Neural cell (in vitro differentiated cells): ENCODE data around the gene AKAP8L. TPM values are rescaled to one million over a fixed set of nuclear protein-coding genes. Genes with fewer than 3 reads are reported as not detected.

ENCODE experiments used
- H2AFZ ChIP-seq: fragments of 200-600, 300-800 bp; sonication (generic), shearing (Covaris generic); 2 replicates; pipeline ENCODE4 v1.6.0; 2014; ENCODE audit warnings: low read depth, mild to moderate bottlenecking, antibody characterized with exemption, low read length, moderate library complexity
- H3F3A ChIP-seq: fragments of 200-600 bp; shearing (Covaris generic); 2 replicates; pipeline ENCODE4 v1.6.1; 2016; ENCODE audit warnings: mild to moderate bottlenecking, moderate library complexity, mixed read lengths, antibody characterized with exemption, low read length; ENCODE audit not compliant: insufficient read depth, poor library complexity, severe bottlenecking
- H3K27ac ChIP-seq: fragments of 200-600, 300-800 bp; sonication (generic), shearing (Covaris generic); 2 replicates; pipeline ENCODE4 v1.5.1; 2014; ENCODE audit warnings: mild to moderate bottlenecking, low read length, moderate library complexity
- H3K27me3 ChIP-seq: fragments of 300-800, 200-600 bp; sonication (generic), shearing (Covaris generic); 2 replicates; pipeline ENCODE4 v1.6.0; 2014; ENCODE audit warnings: mild to moderate bottlenecking, low read depth, low read length, moderate library complexity; ENCODE audit not compliant: insufficient read depth
- H3K36me3 ChIP-seq: fragments of 300-800, 200-600 bp; sonication (generic), shearing (Covaris generic); 2 replicates; pipeline ENCODE4 v1.5.1; 2014; ENCODE audit warnings: mild to moderate bottlenecking, antibody characterized with exemption, low read length, moderate library complexity; ENCODE audit not compliant: insufficient read depth
- H3K4me2 ChIP-seq: fragments of 300-800, 200-600 bp; sonication (generic), shearing (Covaris generic); 2 replicates; pipeline ENCODE4 v1.6.0; 2014; ENCODE audit warnings: mild to moderate bottlenecking, low read length
- H3K4me3 ChIP-seq: fragments of 300-800, 200-600 bp; sonication (generic), shearing (Covaris generic); 2 replicates; pipeline ENCODE4 v1.5.1; 2014; ENCODE audit warnings: mild to moderate bottlenecking, low read length, moderate library complexity
- H3K79me2 ChIP-seq: fragments of 200-600 bp; shearing (Covaris generic); replicated peaks from 2 replicates; pipeline ENCODE4 v1.6.0; 2014; ENCODE audit warnings: mild to moderate bottlenecking, low read length, moderate library complexity; ENCODE audit not compliant: insufficient read depth
- H3K9ac ChIP-seq: fragments of 300-800, 200-600 bp; sonication (generic), shearing (Covaris generic); 2 replicates; pipeline ENCODE4 v1.6.1; 2016; ENCODE audit warnings: mild to moderate bottlenecking, low read length, mixed read lengths
- H3K9me2 ChIP-seq: fragments of 200-600 bp; shearing (Covaris generic); 2 replicates; pipeline ENCODE4 v1.6.1; 2016; ENCODE audit warnings: mild to moderate bottlenecking, low read length, mixed read lengths; ENCODE audit not compliant: insufficient read depth
- H3K9me3 ChIP-seq: fragments of 200-600, 300-800 bp; sonication (generic), shearing (Covaris generic); 2 replicates; pipeline ENCODE4 v1.6.1; 2016; ENCODE audit warnings: mild to moderate bottlenecking, mixed run types, low read length, moderate library complexity, mixed read lengths
- H4K20me1 ChIP-seq: fragments of 200-600 bp; shearing (Covaris generic); 2 replicates; pipeline ENCODE4 v1.6.1; 2016; ENCODE audit warnings: mild to moderate bottlenecking, mixed run types; ENCODE audit not compliant: insufficient read depth
- EP300 ChIP-seq: fragments of 450-650 bp; conservative IDR thresholded peaks from 2 replicates; pipeline ENCODE4 v1.6.1; 2014; ENCODE audit warnings: antibody characterized with exemption, mild to moderate bottlenecking, moderate library complexity; ENCODE audit not compliant: poor library complexity, severe bottlenecking
- EZH2 ChIP-seq: fragments of 200-600, 300-800 bp; shearing (Covaris generic), sonication (generic); IDR thresholded peaks from 2 replicates; pipeline ENCODE4 v1.6.1; 2014; ENCODE audit warnings: antibody characterized with exemption, low read length, borderline replicate concordance, mild to moderate bottlenecking; ENCODE audit not compliant: insufficient read depth, poor library complexity, severe bottlenecking
- MXI1 ChIP-seq: fragments of 450-650 bp; conservative IDR thresholded peaks from 2 replicates; pipeline ENCODE4 v1.6.1; 2014; ENCODE audit warnings: antibody characterized with exemption, mild to moderate bottlenecking; ENCODE audit not compliant: poor library complexity, severe bottlenecking
- POLR2AphosphoS5 ChIP-seq: IDR thresholded peaks from 2 replicates; pipeline ENCODE4 v1.6.1; 2012
- RAD21 ChIP-seq: fragments of 450-650 bp; conservative IDR thresholded peaks from 2 replicates; pipeline ENCODE4 v1.6.1; 2014; ENCODE audit warnings: antibody characterized with exemption, mild to moderate bottlenecking, moderate library complexity
- SMC3 ChIP-seq: fragments of 450-650 bp; conservative IDR thresholded peaks from 2 replicates; pipeline ENCODE4 v1.6.1; 2014; ENCODE audit warnings: antibody characterized with exemption, mild to moderate bottlenecking, moderate library complexity; ENCODE audit not compliant: poor library complexity
- TAF1 ChIP-seq: IDR thresholded peaks from 2 replicates; pipeline ENCODE4 v1.6.1; 2012; ENCODE audit warnings: low read depth
- polyA plus RNA-seq: library from polyadenylated mRNA; depleted of rRNA; stranded (reverse); fragments of >200 nt; gene quantifications from 2 replicates; pipeline ENCODE4 v1.2.3, GENCODE V29; 2014
- TF ChIP-seq, protein P1 (sequence below): fragments of 450-650 bp; IDR thresholded peaks from 2 replicates; pipeline ENCODE4 v1.5.1; 2014; ENCODE audit warnings: antibody characterized with exemption, mild to moderate bottlenecking, moderate library complexity; ENCODE audit not compliant: poor library complexity, severe bottlenecking
- TF ChIP-seq, protein P2 (sequence below): IDR thresholded peaks from 2 replicates; pipeline ENCODE4 v1.6.1; 2012; ENCODE audit warnings: borderline replicate concordance

AKAP8L gene
- polyA plus RNA-seq, 1 donor from 2014 or later = 281 TPM

DNA sequence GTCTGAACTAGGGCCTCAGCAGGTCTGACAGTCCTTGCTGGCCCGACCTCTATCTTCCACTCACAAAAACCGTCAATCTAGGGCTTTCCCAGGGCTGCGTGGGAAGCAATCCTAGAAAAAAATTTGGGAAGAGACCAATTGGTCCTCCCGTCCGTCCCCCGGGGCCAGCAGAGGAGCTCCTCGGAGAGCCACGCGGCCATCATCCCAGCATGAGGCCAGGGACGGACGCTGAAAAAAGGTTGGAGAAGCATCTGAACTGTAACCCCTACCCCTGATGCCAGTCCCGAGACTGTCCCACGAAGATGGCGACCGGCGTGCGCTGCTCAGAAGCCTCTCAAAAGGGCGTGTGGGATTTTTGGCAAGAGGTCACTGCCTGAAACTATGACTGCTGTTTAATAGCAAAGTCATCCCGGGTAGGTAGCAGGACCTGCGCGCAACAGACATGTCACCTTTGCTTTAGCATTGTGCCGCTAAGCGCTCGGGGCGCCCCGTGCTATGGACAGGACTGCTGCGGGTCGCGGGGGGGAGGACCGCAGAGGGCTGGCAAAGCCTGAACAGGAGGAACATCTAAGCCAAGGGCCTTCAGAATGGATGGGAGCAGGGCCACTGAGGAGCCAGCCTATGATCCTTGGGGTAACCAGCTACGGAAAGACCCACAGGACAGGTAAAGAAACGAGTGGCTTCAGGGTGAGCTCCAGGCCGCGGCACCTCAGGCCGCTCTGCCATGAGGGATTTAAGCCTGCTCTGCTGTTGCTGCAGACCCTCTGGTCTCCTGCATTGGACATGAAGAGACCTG lies 49.8 kb downstream of the AKAP8L start:
- TF ChIP-seq EZH2 = no peak
- TF ChIP-seq, protein P1, sequence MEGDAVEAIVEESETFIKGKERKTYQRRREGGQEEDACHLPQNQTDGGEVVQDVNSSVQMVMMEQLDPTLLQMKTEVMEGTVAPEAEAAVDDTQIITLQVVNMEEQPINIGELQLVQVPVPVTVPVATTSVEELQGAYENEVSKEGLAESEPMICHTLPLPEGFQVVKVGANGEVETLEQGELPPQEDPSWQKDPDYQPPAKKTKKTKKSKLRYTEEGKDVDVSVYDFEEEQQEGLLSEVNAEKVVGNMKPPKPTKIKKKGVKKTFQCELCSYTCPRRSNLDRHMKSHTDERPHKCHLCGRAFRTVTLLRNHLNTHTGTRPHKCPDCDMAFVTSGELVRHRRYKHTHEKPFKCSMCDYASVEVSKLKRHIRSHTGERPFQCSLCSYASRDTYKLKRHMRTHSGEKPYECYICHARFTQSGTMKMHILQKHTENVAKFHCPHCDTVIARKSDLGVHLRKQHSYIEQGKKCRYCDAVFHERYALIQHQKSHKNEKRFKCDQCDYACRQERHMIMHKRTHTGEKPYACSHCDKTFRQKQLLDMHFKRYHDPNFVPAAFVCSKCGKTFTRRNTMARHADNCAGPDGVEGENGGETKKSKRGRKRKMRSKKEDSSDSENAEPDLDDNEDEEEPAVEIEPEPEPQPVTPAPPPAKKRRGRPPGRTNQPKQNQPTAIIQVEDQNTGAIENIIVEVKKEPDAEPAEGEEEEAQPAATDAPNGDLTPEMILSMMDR = no peak
- TF ChIP-seq MXI1 = no peak
- no peak for TF ChIP-seq RAD21
- no peak for TF ChIP-seq EP300
- TF ChIP-seq SMC3 = no peak
- TF ChIP-seq POLR2AphosphoS5 = no peak
- TF ChIP-seq, protein P2, sequence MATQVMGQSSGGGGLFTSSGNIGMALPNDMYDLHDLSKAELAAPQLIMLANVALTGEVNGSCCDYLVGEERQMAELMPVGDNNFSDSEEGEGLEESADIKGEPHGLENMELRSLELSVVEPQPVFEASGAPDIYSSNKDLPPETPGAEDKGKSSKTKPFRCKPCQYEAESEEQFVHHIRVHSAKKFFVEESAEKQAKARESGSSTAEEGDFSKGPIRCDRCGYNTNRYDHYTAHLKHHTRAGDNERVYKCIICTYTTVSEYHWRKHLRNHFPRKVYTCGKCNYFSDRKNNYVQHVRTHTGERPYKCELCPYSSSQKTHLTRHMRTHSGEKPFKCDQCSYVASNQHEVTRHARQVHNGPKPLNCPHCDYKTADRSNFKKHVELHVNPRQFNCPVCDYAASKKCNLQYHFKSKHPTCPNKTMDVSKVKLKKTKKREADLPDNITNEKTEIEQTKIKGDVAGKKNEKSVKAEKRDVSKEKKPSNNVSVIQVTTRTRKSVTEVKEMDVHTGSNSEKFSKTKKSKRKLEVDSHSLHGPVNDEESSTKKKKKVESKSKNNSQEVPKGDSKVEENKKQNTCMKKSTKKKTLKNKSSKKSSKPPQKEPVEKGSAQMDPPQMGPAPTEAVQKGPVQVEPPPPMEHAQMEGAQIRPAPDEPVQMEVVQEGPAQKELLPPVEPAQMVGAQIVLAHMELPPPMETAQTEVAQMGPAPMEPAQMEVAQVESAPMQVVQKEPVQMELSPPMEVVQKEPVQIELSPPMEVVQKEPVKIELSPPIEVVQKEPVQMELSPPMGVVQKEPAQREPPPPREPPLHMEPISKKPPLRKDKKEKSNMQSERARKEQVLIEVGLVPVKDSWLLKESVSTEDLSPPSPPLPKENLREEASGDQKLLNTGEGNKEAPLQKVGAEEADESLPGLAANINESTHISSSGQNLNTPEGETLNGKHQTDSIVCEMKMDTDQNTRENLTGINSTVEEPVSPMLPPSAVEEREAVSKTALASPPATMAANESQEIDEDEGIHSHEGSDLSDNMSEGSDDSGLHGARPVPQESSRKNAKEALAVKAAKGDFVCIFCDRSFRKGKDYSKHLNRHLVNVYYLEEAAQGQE = no peak
- TF ChIP-seq TAF1 = no peak
- H3K9ac ChIP-seq = no peak overlapping the region

DNA sequence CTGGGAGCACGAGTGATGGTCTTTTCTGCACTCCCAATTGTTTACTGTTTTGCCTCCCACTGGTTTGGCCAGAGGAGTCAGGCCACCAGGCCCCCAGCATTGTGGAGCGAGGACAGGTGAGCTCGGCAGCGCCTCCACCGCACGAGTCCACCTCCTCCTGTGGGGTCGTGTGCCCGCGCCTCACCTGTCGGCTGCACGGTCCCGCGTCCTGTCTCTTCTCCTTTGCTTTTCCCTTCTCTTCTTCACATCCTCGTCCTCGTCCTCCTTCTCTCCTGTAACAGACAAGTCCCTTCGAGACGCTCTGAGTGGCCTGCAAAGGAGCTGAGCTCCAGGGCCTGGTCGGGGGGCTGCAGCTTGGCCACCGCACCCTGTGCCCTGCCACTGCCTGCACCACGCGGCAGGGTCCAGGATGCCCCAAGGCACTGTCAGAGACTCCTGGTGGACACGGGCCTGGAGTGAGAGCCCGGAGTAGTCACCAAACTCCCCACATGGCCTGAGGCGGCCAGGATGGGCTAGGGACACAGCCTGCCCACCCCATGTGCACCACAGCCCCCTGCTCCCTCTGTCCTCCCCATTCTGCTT lies 50.6 kb downstream of the AKAP8L start:
- TF ChIP-seq, protein P2 = no peak
- no peak for TF ChIP-seq MXI1
- no peak for TF ChIP-seq TAF1
- no peak for TF ChIP-seq EP300
- TF ChIP-seq EZH2 = no peak
- TF ChIP-seq SMC3 = no peak
- TF ChIP-seq, protein P1 = no peak
- Histone ChIP-seq H3K36me3 (peaks cover 13% of the 10 kb centered on the region), H3F3A (no peaks in the 10 kb centered on the region), H3K9me3 (no peaks in the 10 kb centered on the region), H3K4me3 (no peak overlapping the region), H3K9me2 (no peaks in the 10 kb centered on the region), H3K79me2 (no peaks in the 10 kb centered on the region), H3K27ac (no peak overlapping the region), H2AFZ (no peak overlapping the region), H3K9ac (no peak overlapping the region), H4K20me1 (no peaks in the 10 kb centered on the region), H3K4me2 (no peak overlapping the region), H3K27me3 (no peaks in the 10 kb centered on the region)

More for the DNA sequence above, 49.8 kb downstream of the AKAP8L start:
- H3K9me2 ChIP-seq = no peaks in the 10 kb centered on the region
- H3K4me3 ChIP-seq = no peak overlapping the region
- no peak overlapping the region for H2AFZ ChIP-seq
- no peak overlapping the region for H3K27ac ChIP-seq
- H4K20me1 ChIP-seq = no peaks in the 10 kb centered on the region
- peaks cover 3% of the 10 kb centered on the region for H3K79me2 ChIP-seq
- H3K9me3 ChIP-seq = no peaks in the 10 kb centered on the region
- H3K27me3 ChIP-seq = no peaks in the 10 kb centered on the region
- no peak overlapping the region for H3K4me2 ChIP-seq
- H3F3A ChIP-seq = no peaks in the 10 kb centered on the region
- peaks cover 13% of the 10 kb centered on the region for H3K36me3 ChIP-seq
